ENCODE measurements around the gene TENT4A. TPM values are rescaled to one million over a fixed set of nuclear protein-coding genes. Genes with fewer than 3 reads are reported as not detected.

TENT4A gene
- polyA plus RNA-seq, 4 donors, result 22.5 to 29.1 (median 23.6) TPM

DNA sequence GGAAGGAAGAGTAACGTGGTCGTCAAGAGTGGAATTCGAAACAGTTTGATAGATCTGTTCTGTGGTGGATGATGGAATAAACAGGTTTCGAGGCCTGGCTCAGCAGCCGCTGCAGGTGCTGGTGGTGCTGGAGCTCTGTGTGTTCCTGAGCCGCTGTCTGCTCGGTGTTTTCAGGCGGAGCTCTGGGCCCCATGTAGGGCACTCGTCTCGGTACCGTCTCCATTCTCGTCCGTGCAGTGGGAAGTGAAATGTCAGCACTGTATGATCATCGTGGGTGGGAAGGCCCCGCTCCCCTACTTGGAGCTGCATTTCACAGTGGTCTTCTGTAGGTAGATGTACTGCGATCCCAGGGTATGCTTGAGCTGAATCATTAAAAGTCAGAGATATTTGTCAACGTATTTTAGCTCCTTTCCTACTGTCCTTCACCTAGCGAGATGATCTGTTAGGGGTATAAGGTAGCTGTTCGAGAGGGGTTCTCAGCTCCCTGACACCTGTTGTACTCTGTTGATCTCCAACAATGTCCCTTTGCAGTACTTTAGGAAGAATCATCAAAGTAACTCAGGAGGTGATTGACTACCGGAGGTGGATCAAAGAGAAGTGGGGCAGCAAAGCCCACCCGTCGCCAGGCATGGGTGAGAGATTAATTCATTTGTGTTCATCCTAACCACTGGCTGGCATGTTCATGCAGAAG, 35.9 kb downstream of the TENT4A start:
- DNase-seq (ENCODE audit: low read depth in 4 of 4, low spot score in 3 of 4), result no peak

DNA sequence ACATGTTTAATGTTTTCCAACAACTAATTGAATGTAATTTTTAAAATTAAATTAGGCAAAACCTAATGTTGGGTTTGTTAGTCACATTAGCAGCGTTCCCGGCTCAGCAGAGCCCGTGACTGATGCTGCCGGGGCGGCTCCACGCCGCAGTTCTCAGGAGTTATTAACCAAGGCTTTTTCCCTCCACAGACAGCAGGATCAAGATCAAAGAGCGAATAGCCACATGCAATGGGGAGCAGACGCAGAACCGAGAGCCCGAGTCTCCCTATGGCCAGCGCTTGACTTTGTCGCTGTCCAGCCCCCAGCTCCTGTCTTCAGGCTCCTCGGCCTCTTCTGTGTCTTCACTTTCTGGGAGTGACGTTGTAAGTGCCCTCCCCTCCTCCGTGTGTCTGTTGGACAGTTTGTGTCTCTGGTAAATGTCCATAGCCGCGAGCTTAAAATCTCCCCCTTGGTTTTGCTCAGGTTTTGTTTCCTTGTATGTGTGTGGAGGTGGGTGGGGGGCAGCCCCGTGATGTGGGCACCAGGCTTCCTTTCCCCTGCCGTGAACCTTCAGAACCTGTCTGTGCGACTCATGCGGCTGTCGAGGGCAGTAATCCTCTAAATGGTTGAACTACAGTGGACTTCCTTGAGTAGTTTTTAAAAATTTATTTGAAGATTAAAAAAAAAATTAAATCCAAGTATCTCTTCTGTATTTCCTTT, 37.1 kb downstream of the TENT4A start:
- no peak for DNase-seq (ENCODE audit: low read depth in 4 of 4, low spot score in 3 of 4)

DNA sequence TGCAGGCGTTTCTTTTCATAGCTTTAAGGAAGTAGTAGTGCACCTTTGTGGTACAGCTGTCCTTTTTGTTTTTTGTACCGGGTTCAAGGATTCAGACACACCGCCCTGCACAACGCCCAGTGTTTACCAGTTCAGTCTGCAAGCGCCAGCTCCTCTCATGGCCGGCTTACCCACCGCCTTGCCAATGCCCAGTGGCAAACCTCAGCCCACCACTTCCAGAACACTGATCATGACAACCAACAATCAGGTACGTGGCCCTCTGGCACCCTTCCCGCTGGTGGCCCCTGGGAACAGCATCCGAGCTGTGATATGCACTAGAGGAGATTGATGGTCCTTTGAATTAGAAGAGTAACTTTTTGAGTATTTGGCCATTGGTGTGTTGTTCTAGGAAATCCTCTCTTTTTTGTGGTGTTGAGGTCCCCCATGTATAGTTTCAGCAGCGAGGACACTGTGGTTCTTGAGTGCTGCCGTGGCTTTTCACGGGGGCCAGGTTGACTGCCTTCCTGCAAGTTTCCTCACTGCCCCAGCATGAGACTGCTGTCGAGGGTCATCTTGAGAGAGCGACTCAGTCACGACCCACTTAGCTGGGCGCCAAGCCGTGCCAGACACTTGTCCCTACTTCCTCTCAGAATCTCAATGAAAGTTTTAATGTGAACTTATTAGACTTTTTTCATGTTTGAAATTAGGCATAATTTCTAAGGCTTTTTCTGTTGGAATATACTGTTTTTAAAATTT, 37.9 kb downstream of the TENT4A start:
- no peak for DNase-seq (ENCODE audit: low read depth in 4 of 4, low spot score in 3 of 4)

DNA sequence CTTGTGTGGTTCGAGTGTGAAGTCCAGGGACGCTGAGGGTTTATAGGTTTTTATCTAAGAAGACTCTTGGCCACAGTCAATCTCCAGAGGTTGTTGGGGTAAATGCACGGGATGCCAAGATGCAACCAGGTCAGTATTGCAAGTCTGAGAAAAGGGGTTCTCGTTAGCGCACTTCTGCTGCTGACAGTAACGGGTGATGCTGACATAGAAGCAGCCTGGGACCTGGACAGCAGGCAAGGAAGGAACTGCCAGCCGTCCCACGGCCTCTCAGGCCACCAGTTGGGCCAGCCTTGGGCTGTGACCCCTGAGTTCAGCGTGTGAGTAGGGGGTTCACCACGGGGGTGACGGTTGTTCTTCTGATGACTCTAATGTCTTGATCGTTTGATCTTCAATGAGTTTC, 39.0 kb downstream of the TENT4A start:
- no peak for DNase-seq (ENCODE audit: low read depth in 4 of 4, low spot score in 3 of 4)

DNA sequence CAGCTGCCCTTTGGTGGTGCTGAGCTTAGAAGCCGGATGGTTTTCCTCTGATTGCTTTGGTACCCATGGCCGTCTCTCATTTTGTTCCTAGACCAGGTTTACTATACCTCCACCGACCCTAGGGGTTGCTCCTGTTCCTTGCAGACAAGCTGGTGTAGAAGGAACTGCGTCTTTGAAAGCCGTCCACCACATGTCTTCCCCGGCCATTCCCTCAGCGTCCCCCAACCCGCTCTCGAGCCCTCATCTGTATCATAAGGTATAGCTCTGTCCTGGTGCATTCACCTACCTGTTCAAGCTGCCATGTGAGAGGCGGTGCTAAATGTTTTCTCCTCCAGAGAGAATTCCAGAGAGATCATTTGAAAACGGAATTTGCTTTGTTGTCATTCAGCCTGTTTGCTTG, 39.5 kb downstream of the TENT4A start:
- DNase-seq (ENCODE audit: low read depth in 4 of 4, low spot score in 3 of 4), result no peak

DNA sequence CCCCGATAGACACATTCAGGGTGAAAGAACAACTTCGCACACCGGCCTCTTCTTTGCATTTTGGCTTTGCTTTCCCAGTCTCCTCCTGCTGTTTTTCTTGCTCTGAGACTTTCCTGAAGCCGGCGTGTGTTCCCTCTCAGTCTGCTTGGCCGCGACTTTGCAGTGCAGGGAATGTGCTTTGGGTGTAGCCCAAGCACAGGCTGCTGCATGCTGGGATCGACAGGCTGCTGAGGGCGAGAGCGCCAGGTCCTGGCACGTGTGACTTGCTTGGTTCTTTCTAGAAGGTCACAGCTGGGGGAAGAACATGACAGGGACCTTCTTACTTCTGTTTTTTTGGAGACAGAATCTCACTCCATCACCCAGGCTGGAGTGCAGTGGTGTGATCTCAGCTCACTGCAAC, 40.6 kb downstream of the TENT4A start:
- no peak for DNase-seq (ENCODE audit: low read depth in 4 of 4, low spot score in 3 of 4)

DNA sequence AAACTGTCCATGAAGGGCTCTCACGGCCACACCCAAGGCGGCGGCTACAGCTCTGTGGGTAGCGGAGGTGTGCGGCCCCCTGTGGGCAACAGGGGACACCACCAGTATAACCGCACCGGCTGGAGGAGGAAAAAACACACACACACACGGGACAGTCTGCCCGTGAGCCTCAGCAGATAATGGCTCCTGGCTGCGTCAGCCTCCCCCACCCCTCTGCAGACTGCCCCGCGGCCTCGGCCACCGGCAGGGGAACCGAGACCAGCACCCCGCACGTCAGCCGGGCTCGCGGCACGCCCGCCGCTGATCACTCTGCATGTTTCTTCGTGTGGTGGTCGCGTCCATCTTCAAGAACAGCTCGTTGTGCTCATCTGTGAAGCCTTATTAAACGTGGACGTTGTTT, 41.5 kb downstream of the TENT4A start:
- DNase-seq (ENCODE audit: low read depth in 4 of 4, low spot score in 3 of 4), result no peak

DNA sequence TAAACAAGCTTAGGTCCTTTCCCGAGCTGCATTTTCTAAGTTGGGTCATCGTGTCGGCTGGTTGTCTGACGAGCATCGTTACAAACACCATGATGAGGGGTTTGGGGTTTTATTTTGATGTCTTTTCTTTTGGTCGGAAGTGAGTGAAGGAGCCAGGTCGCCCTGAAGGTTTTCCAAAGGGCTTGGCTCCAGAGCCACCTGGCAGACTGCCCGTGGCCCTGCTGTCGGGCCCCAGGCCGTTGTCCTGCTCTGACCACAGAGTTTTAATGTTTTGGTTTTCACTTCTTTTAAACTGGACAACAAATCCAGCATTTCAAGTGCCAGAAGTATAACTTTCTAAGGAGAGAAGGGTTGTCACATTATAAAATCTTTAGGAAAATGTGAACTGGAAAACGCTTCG, 42.3 kb downstream of the TENT4A start:
- no peak for DNase-seq (ENCODE audit: low read depth in 4 of 4, low spot score in 3 of 4)

DNA sequence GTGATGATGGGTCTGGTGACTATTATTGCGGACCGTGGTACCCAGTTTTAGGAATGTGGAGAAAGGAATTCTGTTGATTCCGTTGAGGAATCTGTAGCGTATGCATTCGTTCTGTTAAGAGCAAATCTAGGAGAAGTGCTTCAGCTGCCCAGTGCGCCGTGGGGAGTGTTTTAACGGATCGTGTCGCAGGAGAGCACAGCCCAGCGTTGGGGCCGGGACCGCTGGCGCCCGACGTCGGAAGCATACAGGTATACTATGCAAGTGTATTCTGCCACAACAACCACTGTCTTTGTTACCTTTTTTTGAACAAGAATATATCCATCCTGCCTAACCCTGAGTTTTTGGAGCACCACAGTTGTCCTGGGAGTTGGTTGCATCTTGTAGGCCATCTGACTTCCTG, 42.7 kb downstream of the TENT4A start:
- DNase-seq (ENCODE audit: low read depth in 4 of 4, low spot score in 3 of 4), result no peak

DNA sequence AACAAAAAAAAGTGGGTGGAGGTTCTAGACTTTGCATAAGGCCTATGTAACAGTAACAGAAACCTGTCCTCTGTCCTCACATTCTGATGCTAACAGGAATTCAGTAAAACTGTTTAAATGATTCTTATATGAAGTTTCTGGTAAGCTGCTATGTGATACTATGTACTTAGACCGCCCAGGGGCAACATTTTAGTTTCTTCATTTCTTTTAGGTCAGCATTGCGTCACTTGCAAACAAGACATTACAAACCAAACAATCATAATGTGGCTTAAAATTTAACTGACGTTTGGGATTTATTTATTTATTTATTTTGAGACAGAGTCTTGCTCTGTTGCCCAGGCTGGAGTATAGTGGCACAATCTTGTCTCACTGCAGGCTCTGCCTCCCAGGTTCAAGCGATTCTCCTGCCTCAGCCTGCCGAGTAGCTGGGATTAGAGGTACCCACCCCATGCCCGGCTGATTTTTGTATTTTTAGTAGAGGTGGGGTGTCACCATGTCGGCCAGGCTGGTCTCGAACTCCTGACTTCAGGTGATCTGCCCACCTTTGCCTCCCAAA, 44.3 kb downstream of the TENT4A start:
- DNase-seq (ENCODE audit: low read depth in 4 of 4, low spot score in 3 of 4), result no peak

DNA sequence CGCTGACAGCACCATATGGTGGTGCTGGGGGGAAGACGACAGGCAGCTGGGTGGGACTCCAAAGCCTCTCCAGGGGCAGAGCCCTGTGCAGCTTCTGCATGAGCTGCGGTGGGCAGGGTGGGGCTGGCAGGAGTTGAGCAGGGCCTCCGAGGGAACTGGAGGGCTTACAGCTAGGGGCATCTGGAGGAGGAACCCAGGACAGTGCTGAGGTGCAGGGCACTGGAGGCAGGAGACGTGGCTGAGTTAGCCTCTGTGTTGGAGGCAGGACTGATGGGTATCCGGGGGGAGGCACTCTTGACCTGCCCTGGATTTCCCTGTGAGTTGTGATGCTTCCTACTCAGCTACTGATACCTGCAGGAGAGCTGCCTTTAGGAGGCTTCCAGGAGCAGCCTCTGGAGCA, 45.0 kb downstream of the TENT4A start:
- DNase-seq (ENCODE audit: low read depth in 4 of 4, low spot score in 3 of 4), result no peak

DNA sequence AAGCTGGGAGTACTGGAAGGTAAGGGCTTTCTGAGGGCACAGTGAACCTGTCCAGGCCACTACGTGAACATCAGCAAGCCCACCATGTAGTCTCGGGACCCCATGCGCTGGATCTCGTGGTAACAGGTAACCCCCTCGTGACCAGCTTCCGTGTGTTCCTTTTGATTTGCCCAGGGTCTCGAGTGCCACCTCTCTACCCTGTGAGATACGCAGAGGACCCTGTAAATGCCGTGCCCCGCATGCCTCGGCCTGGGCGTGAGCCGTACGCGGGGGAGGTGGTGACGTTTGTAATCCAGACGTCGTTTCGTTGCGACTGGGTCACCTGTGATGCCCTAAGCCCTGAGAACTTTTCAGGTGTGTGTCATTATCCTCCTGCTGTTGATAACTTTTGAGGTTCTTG, 45.5 kb downstream of the TENT4A start:
- DNase-seq (ENCODE audit: low read depth in 4 of 4, low spot score in 3 of 4), result no peak

DNA sequence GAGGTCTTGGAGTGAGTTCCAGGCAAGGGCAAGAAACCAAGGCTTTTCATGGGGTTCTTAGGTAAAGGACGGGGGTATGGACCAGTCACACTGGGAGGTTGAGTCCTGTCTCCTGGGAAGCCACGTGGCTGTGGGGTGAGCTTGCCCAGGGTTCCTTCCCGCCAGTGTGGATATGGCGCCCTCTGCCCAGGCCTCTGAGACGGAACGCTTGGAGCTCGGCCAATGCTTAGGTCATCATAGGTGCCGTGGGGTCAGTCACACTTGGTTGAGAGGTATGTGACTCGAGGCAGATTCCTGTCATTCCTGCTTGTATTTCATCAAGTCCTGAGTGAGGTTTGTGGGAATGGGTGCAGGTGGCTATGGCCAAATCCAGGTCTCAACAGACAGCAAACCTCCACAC, 46.2 kb downstream of the TENT4A start:
- peak in 2 of 4 donors; percentile 8 to 9 for DNase-seq (ENCODE audit: low read depth in 4 of 4, low spot score in 3 of 4)

DNA sequence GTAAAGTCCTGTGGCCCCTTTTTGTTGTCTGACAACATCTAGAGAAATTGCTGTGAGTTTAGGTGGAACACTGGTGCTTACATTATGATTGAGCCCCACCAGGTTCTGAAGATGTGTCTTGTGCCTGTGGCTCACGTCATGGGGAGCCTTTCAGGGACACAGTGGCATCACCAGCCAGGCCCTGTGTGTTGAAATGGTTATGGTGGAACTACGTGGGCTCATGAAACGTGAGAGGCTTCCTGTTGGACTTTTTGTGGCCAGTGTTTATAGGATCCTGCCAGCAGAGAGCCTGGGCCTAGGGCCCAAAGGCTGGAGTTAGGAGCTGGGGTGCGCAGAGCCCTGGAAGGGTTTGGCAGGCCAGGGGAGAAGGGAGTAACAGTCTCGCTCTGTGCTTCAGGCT, 46.8 kb downstream of the TENT4A start:
- no peak for DNase-seq (ENCODE audit: low read depth in 4 of 4, low spot score in 3 of 4)

DNA sequence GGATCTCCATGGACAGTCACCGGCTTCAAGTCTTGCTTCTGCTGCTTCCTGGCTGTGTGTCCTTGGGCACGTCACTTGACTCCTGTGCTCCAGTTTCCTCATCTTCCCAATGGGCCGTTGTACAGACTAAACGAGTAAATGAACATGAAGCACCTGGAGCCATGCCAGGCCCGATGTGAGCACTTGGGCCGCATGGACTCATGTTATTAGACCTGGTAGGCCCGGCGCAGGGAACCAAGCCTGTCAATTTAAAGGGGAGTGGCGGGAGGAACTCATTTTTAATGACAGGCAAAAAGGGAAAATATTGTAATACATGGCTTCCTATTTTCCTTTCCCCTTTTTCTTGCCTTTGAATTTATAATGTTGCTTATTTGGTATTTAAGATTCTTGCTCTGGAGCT, 47.5 kb downstream of the TENT4A start:
- no peak for DNase-seq (ENCODE audit: low read depth in 4 of 4, low spot score in 3 of 4)

DNA sequence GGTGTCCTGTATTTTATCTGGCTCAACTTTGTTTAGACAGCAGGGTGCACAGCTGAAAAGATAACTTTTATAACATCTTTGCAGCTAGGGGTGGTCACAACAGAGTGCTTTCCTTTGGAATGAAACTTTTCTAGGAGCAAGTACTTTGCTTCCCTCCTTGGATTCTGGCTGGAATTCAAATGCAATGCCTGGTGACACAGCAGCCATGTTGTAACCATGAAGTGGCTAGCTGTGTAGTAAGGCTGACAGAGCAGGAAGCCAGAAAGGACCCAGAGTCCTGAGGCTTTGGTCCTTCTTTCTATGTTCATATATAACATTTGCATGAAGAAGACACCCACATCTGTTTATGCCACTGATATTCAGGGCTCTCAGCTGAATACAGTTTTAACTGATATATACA, 48.1 kb downstream of the TENT4A start:
- no peak for DNase-seq (ENCODE audit: low read depth in 4 of 4, low spot score in 3 of 4)

DNA sequence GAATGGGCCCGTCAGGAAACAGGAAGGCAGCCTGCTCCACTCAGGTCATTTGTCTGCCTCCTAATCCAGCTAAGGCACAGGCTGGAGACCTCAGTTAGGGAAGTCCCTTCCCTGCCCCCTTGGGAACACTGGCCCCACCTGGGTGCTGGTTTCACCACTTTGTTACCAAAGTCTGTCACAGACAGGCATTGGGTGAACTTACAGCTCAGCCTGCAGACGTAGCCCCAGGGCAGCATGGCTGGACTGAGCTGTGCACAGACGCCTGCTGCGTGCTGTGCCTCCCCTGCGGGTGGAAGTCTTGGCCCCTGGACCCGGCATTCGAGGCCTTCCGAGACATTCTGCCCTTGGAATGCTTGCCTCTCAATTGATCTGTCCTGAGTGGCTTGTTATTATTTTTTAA, 48.9 kb downstream of the TENT4A start:
- no peak for DNase-seq (ENCODE audit: low read depth in 4 of 4, low spot score in 3 of 4)

DNA sequence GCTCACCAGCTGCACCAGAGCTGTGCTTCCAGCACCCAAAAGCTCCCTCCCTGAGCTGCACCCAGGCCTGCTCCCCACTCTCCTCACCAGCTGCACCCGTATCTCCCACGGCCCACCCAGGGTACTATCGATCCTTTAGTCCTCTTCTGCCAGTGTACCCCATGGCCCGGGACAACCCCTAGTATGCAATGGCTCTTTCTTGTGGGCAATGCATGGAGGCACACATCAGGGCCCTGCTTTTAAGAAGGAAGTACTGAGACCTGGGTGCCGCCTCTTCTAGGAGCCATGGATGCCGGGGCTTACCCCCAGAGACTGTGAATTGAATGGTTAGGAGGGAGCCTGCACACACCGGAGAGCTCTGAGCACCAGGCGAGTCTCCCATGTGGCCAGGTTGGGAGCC, 49.5 kb downstream of the TENT4A start:
- no peak for DNase-seq (ENCODE audit: low read depth in 4 of 4, low spot score in 3 of 4)

DNA sequence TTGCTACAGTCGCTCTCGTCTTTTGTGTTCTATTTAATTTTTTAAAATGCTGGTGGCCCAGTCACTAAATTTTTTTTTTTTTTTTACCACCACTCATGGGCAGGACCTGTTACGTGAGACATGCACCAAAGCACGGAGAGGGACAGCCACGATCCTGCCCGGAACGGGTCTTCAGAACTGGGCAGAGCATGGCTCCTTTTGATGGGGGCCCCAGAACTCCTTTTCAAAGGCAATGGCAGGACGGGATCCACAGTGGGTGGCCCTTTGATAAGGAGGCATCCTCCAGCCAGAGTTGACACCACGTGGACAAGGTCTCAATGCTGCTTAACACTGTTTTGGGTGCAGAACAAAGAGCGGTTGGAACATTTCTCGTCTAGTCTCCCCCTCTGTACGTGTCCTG, 50.0 kb downstream of the TENT4A start:
- no peak for DNase-seq (ENCODE audit: low read depth in 4 of 4, low spot score in 3 of 4)

DNA sequence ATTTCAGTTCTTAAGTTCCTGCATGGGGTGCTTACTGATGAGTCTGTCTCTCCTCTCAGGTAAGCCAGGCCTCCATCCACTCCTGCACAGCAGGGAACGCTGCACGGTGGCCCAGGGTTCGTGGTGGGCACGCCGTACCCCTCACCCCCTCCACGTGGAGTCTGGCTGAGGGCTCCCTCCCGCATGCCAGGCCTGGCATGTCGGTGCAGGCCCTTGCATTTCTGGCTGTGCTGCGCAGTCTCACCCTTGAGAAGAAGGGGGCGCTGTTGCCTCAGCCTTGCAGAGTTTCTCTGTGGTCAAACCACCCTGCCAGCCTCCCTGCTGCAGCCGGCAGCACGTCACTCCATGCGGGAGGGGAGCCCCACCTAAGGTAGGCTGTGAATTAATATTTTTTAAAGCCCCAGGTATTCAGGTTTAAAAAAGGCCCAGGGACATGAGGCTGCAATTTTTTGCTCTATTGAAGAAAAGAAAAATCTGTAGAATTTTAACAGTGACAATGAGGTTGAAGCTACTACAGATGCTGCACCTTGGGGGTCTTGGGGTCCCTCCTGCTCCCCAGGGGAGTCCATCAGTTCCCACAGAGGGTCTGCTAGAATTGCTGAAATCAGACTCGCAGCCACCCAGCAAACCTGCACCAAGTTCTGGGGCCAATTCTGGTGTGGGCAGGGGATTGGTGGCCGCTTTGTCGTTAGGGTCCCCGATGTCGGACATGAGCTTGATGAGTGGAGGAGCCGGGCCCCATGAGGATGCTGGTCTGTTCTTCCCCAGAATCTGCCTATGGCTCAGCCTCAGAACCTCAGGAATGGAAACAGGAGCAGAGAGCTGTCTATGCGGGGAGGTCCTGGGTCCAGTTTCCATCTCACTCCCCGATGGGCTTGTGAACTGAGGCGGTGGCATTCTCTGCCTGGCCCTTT, 52.6 kb downstream of the TENT4A start:
- peak in 3 of 4 donors; percentile 35 to 41 (median 36) for DNase-seq (ENCODE audit: low read depth in 4 of 4, low spot score in 3 of 4)

All from right renal pelvis (tissue), 4 donors.